HG03064 (cell line): ENCODE data around the gene PAGR1.

Source experiments
- ATAC-seq: cut with Tn5 transposase; IDR thresholded peaks from one replicate; pipeline ENCODE4 v1.9.1; 2021; ENCODE audit warnings: low read depth; ENCODE audit not compliant: unreplicated experiment

Gene PAGR1

GRCh38 chr16:29834079-29834478 lies 18.1 kb downstream of the PAGR1 start:
- no peak for ATAC-seq

GRCh38 chr16:29835926-29836325 lies 20.0 kb downstream of the PAGR1 start:
- ATAC-seq: no peak

GRCh38 chr16:29836623-29837022 lies 20.7 kb downstream of the PAGR1 start:
- no peak for ATAC-seq

- ATAC-seq: no peak
These were observed 21.9 kb downstream of the PAGR1 start for GRCh38 chr16:29837841-29838240.

- ATAC-seq: no peak
These were observed 23.9 kb downstream of the PAGR1 start for GRCh38 chr16:29839822-29840221.

- no peak for ATAC-seq
These were observed 24.3 kb downstream of the PAGR1 start for GRCh38 chr16:29840240-29840639.

- ATAC-seq: no peak
These were observed 25.7 kb downstream of the PAGR1 start for GRCh38 chr16:29841631-29842030.

GRCh38 chr16:29842732-29843346 lies 26.9 kb downstream of the PAGR1 start:
- ATAC-seq: no peak

- ATAC-seq: no peak
These were observed 28.0 kb downstream of the PAGR1 start for GRCh38 chr16:29843931-29844330.

- ATAC-seq: no peak
These were observed 28.8 kb downstream of the PAGR1 start for GRCh38 chr16:29844575-29845331.

GRCh38 chr16:29845656-29846055 lies 29.7 kb downstream of the PAGR1 start:
- ATAC-seq: no peak

- ATAC-seq: no peak
These were observed 32.7 kb downstream of the PAGR1 start for GRCh38 chr16:29848420-29849297.

- no peak for ATAC-seq
These were observed 33.6 kb downstream of the PAGR1 start for GRCh38 chr16:29849505-29849904.

GRCh38 chr16:29850998-29851397 lies 35.0 kb downstream of the PAGR1 start:
- ATAC-seq: no peak

GRCh38 chr16:29852654-29853053 lies 36.7 kb downstream of the PAGR1 start:
- ATAC-seq: no peak

- no peak for ATAC-seq
These were observed 38.7 kb downstream of the PAGR1 start for GRCh38 chr16:29854520-29855100.

- no peak for ATAC-seq
These were observed 41.3 kb downstream of the PAGR1 start for GRCh38 chr16:29857133-29857760.

GRCh38 chr16:29858149-29858849 lies 42.3 kb downstream of the PAGR1 start:
- no peak for ATAC-seq

GRCh38 chr16:29858974-29859373 lies 43.0 kb downstream of the PAGR1 start:
- ATAC-seq: no peak

GRCh38 chr16:29860218-29860617 lies 44.3 kb downstream of the PAGR1 start:
- ATAC-seq: no peak
